Activated effector memory CD4-positive, alpha-beta T cell treated with anti-CD3 and anti-CD28 coated beads, Interleukin-2, amount 50 U/mL, for 16 hours (primary cell): ENCODE measurements around the gene RND2.
A peak's percentile ranks its signal among the peaks of the same experiment; 100 is the strongest.

Source experiments
- DNase-seq: peaks from one replicate; pipeline ENCODE4 v3.0.0-alpha.2; 2020

The RND2 gene

DNA sequence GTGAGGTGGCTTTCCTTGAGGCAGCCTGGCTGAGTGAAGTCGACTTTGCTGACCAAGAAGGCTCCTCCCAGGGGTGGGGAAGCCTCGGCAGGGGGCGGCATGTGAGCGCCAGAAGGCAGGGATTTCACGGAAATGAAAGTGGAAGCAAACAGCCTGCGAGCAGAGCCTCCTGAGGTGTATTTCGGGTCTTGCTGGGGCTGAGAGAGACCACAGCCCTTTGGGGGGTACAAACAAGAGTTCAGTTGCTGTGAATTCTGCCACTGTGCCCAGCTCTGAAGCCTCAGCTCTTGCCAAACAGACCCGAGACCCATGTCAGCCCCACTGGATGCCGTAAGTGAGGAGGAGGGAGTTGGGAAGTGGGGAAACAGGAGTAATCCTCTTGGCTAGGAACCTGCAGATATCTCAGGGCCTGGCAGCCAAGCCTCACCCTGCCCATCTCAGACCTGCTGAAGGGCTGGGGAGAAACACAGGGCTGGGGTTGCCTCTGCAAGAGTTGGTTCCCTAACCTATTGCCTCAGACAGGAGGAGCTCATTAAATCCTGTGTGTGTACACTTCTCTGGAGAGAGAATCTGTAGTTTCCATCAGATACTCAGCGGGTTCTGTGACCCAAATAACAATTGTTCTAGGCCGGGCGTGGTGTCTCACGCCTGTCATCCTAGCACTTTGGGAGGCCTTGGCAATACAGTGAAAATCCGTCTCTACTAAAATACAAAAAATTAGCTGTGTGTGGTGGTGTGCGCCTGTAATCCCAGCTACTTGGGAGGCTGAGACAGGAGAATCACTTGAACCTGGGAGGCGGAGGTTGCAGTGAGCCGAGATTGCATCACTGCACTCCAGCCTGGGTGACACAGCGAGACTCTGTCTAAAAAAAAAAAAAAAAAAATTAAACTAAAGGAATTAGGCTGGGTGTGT lies 18.1 kb upstream of the RND2 start, which contains the start of gene IFI35:
Gene IFI35 (plus strand): TSS at position 146 of the 913 bp plus-strand sequence. CDS start 164 bp downstream, at position 310.
- peak; percentile 95 for DNase-seq

DNA sequence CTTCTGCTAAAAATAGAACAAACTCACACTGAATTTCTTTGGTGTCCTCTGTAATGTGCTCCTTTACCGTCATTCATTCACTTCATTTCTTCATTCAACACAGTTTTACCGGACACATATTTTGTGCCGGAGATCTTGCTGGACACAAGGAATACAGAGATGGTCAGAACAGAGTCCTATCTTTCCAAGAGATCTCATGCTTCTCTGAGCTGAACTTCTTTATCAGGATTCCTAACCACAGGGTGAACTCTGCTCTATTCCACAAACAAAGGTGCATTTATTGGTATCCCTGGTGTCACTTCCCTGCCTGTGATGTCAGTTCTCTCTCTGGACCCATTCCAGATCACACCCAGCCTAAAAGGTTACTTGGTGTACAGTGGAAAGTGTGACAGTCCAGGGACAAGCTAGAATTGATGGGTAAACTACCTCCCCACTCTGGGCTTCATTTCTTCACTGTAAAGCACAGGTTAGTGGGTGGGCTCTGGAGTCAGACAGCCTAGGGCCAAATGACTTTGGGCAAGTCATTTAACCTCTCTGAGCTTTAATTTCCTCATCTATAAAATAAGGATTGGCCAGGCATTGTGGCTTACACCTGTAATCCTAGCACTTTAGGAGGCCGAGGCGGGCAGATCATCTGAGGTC lies 14.2 kb upstream of the RND2 start:
- DNase-seq = no peak

GRCh38 chr17:43011728-43012472 lies 13.1 kb upstream of the RND2 start:
- DNase-seq = no peak

DNA sequence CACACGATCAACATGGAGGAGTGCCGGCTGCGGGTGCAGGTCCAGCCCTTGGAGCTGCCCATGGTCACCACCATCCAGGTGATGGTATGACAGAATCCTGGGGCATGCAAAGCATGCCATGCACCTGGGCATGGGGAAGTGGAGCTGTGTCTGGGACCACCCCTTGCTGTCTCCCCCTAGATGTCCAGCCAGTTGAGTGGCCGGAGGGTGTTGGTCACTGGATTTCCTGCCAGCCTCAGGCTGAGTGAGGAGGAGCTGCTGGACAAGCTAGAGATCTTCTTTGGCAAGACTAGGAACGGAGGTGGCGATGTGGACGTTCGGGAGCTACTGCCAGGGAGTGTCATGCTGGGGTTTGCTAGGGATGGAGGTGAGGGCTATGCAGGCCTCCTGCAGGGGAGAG lies 11.7 kb upstream of the RND2 start:
- DNase-seq = no peak

DNA sequence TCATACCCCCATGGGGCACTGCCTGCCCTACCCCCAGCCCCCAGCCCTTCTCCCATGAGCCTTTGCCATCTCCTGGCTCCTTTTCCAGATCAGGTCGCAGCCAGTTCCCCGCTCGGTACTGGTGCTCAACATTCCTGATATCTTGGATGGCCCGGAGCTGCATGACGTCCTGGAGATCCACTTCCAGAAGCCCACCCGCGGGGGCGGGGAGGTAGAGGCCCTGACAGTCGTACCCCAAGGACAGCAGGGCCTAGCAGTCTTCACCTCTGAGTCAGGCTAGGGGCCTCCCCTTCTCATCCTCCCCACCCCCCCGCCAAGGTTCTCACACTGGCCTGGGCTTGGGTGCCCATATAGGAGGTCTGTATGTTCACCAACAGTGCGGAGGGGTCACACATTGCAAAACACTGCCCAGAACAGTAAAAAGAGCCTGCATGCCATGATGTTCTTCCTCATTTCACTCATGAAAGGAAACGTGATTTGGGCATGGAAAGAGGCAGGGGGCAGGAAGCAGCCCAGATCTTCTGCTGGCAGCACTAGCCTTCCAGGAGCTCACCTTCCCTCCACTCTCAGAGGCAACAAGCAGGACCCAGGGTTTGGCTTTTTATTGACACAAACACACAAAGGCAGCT lies 10.9 kb upstream of the RND2 start:
- DNase-seq = no peak

- DNase-seq = no peak
Observed at GRCh38 chr17:43014649-43015542, 10.1 kb upstream of the RND2 start.

- DNase-seq = no peak
Observed at GRCh38 chr17:43015579-43015978, 9.5 kb upstream of the RND2 start.

GRCh38 chr17:43016216-43016615 lies 8.8 kb upstream of the RND2 start:
- no peak for DNase-seq

GRCh38 chr17:43018008-43018853 lies 6.8 kb upstream of the RND2 start:
- no peak for DNase-seq

DNA sequence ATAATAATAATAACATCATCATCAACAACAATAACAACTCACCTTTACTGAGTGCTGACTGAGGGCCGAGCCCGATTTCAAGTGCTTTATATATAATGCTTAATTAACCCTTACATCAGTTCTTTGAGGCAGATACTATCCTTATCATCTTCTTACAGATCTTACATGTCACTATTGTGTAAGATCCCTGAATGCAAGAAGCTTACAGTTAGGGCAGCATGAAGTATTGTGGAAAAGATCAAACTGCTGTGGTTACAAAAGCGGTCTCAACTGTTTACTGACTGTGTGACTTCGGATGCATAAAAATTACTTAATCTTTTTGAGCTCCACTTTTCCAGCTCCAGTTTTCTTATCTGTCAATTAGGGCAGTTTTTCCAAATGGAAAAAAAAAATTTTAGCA lies 6.1 kb upstream of the RND2 start:
- no peak for DNase-seq

GRCh38 chr17:43019418-43019817 lies 5.6 kb upstream of the RND2 start:
- DNase-seq = no peak

DNA sequence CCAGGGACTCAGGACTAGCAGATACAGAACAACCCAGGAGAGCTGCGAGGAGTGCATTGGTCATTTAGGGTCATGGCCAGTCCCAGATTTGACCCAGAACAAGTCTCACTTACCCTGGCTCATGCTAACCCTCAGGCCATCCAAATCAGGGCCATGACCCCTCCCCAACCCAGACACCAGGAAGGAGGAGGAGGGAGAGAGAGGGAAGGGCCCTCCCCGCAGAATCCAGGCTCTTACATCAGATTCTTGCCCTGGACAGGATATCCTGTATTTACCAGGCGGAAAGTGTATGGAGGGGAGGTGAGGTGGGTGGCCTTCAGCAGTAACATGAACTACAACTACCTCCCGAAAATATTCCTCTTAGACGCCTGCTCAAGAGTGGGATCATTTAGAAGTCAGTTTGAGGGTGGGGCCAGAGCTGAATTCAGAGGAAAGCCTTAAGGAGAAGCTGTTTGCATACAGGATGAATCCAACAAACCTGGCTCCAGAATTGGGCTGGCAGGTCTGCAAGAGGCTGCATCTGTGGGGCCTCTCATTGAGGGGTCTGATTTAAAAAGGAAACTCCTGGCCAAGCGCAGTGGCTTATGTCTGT lies 4.9 kb upstream of the RND2 start:
- no peak for DNase-seq

DNA sequence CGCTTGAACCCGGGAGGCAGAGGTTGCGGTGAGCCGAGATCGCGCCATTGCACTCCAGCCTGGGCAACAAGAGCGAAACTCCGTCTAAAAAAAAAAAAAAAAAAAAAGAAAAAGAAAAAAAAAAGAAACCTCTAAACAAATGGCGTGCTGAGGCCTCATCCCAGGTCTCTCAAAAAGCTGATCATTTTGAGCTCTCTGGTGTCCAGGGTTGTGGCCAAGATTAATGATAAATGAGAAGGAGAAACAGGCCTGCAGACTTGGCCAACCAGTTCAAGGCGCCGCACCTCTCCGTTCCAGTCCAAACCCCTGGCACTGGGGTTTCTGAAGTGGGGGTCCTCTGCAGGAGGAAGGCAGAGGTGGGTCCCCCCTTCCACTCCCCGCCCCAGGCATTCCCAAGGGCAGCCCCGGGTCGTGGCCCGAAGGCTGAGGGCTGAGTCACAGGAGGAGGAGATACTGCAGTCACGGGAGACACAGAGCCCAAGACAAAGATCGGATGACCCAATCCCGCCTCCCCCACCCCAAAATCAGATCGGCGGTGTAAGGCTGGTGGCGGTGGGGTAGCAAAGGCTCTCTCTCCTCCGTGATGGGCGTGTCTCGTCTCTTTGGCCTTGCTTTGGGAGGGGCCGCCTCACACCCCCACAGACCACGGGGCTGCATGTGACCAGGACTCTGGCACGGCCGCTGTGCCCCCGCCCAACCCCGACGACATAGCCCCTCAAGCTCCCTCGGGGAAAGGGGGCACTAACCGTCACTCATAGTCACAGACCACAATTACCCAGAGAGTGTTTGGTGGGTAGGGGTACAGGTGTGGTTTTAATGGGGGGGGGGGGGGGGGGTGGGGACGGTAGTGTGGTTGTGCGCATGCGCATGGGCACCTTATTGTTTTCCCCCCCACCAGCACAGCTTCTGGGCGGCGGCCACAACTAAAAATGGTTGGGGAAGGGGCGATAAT lies 4.0 kb upstream of the RND2 start:
- DNase-seq = no peak

GRCh38 chr17:43021741-43022512 lies 3.1 kb upstream of the RND2 start, which contains the start of gene VAT1:
VAT1 (minus strand) TSS chr17:43022385; CDS start chr17:43022322, 63 bp downstream.
- peak; percentile 90 for DNase-seq

- DNase-seq = no peak
Observed at GRCh38 chr17:43025290-43025657, 243 bp downstream of the RND2 start.

DNA sequence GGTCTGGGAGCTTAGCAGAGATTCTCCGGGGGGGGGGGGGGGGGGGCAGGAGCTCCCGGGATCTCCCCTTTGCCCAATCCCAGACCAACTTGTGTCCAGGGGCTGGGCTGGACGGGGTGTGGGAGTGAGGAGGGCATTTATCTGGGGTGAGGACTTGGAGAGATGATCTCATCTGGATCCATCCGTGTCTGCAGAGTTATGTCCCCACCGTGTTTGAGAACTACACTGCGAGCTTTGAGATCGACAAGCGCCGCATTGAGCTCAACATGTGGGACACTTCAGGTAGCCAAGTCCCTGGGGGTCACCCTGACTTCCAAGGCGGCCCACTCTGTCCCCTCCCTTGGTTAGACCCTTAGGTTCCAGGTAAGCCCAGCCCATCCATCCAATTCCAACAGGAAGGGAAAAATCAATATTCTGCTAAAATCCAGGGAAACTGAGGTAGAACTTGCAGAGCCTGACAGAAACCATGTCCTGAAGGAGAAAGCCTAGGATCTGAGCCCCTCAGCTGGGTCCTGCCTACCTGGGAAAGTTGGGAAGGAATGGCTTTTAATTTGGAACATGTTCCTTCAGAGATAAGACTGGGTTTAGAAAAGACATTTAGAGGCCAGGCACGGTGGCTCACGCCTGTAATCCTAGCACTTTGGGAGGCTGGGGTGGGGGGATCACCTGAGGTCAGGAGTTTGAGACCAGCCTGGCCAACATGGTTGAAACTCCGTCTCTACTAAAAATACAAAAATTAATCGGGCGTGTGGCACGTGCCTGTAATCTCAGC lies 921 bp downstream of the RND2 start:
- DNase-seq = no peak

DNA sequence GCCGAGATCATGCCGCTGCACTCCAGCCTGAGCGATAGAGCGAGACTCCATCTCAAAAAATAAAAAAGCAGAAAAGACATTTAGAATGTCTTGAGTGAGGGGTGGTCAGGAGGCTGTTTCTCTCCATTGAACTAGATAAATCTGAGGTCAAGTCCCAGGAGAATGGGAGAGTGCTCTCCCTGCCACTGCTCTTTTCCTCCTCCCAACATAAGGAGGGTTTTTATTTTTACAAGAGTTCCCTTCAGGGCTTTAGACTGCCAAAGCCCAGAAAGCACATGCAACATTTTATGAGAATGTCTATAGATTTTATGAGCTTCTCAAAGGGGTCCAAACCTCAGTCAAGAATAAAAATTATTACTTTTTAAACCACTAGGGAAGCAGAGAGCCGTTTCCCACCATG lies 1.6 kb downstream of the RND2 start:
- no peak for DNase-seq
